GM18498 (cell line): Measurements from ENCODE around the gene CRYZL1.

ENCODE experiments used
- ATAC-seq: cut with Tn5 transposase; IDR thresholded peaks from one replicate; pipeline ENCODE4 v1.9.1; 2021; ENCODE audit warnings: mild to moderate bottlenecking, moderate library complexity; ENCODE audit not compliant: unreplicated experiment

The CRYZL1 gene

DNA sequence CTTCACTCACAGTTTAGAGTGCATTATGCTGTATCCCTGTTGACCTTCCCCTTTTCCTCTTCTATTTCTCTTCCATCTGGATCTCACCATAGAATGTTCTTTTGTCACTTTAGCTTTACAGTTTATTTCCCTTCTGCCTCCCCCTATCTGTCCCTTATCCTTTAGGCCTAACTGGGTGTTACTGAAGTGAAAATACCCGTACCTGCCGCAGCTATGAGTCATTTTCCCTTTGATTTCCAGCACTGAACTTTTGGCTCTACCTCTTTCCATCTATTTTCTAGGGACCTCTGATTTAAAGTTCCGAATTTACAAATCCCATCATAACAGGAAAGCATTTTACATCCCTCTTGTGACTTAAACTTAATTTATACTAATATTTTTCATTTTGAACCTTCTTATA lies 20.5 kb upstream of the CRYZL1 start:
- no peak for ATAC-seq

DNA sequence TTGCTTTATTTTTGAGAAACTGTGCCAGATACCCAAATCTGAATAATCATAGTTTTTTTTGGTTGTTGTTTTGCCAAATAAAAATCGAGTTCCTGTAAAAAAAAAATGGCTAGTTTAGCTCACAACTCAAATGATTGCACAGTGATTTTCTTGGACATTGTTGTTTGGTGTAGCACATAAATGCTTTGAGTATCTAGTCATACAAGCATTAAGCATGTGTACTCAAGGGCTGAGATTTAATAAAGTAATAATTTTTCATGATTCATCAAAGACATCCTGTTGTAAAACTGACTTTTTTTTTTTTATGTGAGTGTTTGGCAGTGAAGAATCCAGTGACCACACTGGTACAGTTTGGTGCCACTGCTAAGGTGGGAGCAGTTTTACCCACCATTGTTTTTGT lies 19.6 kb upstream of the CRYZL1 start:
- no peak for ATAC-seq

- no peak for ATAC-seq
These were observed 18.9 kb upstream of the CRYZL1 start for GRCh38 chr21:33660406-33660805.

- ATAC-seq: no peak
These were observed 18.0 kb upstream of the CRYZL1 start for GRCh38 chr21:33659568-33659949.

GRCh38 chr21:33658919-33659567 lies 17.5 kb upstream of the CRYZL1 start:
- no peak for ATAC-seq

DNA sequence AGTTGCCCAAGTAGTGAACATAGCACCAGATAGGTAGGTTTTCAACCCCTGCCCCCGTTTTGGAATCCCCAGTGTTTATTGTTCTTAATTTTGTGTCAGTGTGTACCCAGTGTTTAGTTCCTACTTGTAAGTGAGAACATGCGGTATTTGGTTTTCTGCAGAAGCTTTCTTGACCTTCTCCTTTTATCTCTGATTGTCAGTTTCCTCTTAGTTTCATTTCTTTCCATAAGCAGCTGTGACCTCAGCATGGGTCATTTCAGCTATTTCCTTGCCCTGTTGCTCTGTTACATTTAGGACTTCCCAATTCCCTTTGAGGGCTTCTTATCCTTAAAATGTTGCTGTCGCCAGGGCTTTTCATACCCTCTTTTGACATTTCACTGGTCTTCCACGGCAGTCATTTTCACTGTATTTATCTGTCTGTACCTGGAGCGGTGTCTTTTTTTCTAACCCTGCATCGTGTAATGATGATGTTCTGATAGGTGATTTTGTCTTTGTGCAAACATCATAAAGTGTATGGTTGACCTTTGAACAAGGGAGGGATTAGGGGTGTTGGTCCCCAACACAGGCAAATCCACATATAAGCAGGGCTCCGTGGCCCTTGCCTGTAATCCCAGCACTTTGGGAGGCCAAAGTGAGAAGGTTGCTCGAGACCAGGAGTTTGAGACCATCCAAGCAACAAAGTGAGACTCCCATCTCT lies 15.7 kb upstream of the CRYZL1 start:
- ATAC-seq: no peak

GRCh38 chr21:33655588-33656221 lies 14.2 kb upstream of the CRYZL1 start:
- ATAC-seq: no peak

DNA sequence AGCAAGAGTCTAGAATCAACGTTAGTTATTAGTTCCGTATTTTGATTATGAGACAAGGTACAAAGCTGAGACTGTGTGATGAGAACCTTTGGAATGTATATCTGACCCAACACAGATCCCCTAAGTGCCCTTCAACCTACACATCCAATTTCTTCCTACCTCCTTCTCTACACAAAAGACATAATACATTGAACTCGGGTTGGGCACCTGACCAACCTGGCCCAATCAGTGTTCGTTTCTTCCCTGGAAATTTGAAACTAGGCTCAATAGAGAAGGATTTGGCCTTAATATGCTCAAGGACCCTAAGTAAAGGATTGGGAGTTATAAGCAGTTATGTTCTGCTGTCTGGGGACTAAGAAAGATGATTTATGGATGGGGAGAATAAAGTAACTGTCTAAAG lies 12.9 kb upstream of the CRYZL1 start:
- no peak for ATAC-seq

- no peak for ATAC-seq
These were observed 10.6 kb upstream of the CRYZL1 start for GRCh38 chr21:33651965-33652680.

GRCh38 chr21:33650929-33651509 lies 9.5 kb upstream of the CRYZL1 start:
- ATAC-seq: no peak

DNA sequence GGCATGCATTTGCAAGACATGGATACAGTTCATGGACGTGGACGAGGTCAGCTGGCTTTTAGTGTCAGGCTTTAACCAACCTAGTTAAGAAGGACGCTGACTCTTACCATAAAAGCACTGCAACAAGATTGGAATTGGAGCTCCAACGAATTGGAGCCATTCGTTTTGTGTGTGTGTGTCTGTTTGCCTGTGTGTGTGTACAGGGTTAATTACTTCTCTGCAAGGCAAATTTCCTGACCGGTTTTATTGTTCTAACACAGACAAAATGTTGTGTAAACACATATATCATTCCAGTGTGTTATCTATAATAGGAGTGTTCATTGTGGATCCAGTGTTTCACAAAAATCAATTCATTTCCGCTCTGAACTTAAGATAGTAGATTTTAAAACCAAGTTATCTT lies 8.7 kb upstream of the CRYZL1 start:
- ATAC-seq: no peak

DNA sequence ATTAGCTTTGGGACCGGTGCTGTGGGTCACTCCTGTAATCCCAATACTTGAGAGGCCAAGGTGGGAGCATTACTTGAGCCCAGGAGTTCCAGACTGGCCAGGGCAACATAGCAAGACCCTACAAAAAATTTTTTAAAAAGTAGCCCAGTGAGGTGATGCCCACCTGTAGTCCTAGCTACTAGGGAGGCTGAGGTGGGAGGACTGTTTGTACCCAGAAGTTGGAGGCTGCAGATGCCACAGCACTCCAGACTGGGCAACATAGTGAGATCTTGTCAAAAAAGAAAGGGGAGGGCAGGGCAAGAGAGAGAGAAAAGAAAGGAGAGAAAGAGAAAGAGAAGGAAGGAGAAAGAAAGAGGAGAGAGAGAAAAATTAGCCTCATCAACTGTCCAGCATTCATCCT lies 7.0 kb upstream of the CRYZL1 start:
- no peak for ATAC-seq

- no peak for ATAC-seq
These were observed 6.0 kb upstream of the CRYZL1 start for GRCh38 chr21:33647587-33647986.

GRCh38 chr21:33645730-33646129 lies 4.2 kb upstream of the CRYZL1 start:
- no peak for ATAC-seq

- no peak for ATAC-seq
These were observed 3.0 kb upstream of the CRYZL1 start for GRCh38 chr21:33644383-33645074.

- ATAC-seq: no peak
These were observed 2.2 kb upstream of the CRYZL1 start for GRCh38 chr21:33643658-33644311.

DNA sequence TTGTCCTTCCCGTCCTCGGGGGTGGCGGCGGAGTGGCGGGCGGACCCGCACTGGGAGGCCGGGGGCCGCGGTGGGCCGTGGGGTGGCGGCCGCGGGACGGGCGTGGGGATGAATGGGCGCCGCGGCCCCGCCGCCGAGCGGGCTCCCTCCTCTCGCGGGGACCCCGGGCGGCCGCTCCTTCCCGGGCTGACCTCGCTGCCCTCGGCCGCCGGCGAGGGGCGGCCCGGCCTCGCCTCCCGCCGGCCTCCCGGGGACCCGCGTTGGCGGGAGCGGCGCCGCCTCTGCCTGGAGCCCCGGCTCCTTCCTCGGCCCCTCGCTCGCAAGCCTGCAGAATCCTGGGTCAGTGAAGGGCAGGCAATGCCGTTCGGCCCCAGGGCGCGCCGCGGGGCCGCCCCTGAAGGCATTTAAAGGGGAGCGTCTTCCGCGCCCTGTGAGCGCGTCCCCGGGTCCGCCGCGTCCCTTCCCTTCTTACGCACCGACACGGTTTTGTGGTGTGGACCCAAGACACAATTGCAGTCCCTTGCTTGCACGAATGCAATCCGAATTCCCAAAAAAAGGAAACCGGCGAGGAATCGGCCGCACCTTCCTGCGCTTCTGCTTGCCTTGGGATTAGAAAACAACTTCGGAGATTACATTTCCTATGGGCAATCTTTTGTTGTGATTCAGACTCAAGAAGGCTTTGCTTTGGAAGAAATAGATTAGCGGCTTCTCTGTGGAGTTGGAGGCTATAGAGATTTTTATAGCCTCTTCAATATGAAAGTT lies 1.5 kb upstream of the CRYZL1 start:
- no peak for ATAC-seq

DNA sequence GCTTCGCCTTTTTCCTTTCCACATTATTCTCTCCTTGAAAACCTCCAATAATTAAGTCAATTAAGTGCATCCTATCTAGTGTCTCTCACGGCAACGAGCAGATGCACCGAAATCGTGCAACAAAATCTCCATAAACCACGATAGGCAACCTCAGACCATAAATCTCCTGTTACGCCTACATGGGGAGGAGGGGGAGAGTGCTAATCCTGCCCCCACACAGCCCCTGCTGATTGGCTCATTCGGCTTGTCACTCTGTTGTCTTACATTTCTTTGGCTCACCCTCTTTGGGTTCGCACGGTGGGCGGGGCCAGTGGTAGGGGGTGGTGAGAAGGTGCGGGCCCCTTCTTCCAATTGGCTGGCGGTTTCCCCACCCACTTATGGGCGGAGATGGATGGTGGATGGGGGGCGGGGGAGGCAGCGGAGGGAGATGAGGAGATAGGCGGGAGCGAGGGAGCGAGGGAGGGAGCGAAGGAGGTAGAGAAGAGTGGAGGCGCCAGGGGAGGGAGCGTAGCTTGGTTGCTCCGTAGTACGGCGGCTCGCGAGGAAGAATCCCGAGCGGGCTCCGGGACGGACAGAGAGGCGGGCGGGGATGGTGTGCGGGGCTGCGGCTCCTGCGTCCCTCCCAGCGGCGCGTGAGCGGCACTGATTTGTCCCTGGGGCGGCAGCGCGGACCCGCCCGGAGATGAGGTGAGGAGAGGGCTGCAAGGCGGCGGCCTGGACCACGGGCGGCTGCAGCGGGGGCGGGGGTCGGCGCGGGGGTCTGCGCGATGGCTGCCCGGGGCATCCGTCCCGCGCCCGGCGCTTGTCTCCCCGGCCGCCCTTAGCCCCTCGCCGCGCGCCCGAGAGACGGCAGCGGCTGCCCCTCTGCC lies 720 bp upstream of the CRYZL1 start, which contains the start of gene ITSN1:
TSS of gene ITSN1 (plus strand) at position 475 of the 869 bp plus-strand sequence. CDS start 76,328 bp downstream, outside the sequence.
- peak; percentile 84 for ATAC-seq
